ENCODE measurements around the gene SGMS1.
A peak's percentile ranks its signal among the peaks of the same experiment; 100 is the strongest.
"Not testable (repeated sequence)": the region's sequence is repeated elsewhere in the genome, so short reads cannot be mapped to it uniquely, and the experiment has no call there.

Gene SGMS1

GRCh38 chr10:50623663-50624412 is at the start of gene SGMS1:
TSS of gene SGMS1 (minus strand) at chr10:50623956. CDS start at chr10:50344114, 279,842 bp downstream.
- peak; percentile 75 for DNase-seq (ENCODE audit: low read depth)

DNA sequence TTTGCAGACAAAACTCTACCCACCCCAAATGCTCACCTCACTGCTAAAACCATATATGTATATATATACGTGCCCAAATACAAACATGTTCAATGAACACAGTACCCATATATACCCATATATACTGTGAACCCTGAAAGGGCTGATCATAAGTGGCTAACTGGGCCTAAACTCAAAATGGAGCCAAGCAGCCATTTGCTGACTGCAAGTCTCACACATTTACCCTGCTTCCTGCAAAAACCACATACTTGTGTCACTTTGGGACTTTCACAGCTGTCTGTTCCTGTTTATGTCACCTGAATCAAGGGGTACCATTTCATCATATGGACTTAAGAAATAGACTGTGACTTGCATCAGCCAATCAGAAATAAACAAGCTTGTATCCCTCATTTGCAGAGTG is 48.4 kb upstream of the SGMS1 start:
- not testable (repeated sequence) for DNase-seq (ENCODE audit: low read depth)

- not testable (repeated sequence) for DNase-seq (ENCODE audit: low read depth)
These were observed 47.9 kb upstream of the SGMS1 start for GRCh38 chr10:50671645-50672044.

- not testable (repeated sequence) for DNase-seq (ENCODE audit: low read depth)
These were observed 46.2 kb upstream of the SGMS1 start for GRCh38 chr10:50669957-50670356.

- not testable (repeated sequence) for DNase-seq (ENCODE audit: low read depth)
These were observed 43.6 kb upstream of the SGMS1 start for GRCh38 chr10:50667353-50667752.

DNA sequence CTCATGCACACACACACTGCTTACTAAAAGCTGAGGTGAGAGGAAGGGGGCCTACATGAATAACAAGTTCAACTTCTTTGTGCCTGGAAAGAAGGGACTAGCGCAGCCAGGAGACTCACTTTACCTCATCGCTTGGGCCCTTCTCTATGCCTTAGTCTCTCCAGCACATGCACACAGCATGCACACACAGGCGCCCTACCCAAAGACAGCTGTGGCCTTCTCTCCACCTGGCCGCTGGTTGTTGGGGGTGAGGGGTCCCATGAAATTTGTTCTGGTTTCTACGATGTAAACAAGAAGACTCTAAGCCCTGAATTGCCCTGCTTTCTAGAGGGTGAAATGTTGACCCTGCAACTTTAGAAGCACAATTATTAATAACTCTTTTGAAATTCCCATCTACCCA is 38.7 kb upstream of the SGMS1 start:
- DNase-seq (ENCODE audit: low read depth): not testable (repeated sequence)

DNA sequence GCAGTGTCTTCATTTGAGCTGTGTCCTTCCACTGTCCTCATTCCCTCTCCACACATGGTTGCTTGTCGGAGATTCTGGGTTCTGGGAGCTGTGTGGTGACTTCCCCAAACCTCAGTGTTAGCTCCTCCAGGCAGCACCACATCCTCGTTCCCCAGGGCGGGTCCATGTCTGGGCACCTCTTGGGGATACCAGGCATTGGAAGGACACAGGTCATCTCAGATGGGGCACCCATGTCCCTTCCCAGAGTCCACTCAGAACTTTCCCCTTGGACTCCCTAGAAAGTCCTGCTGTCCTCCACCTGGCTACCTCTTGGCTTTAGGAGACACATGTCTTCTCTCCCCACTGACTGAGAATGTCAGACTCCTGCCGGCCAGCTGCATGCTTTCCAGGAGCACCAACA is 37.8 kb upstream of the SGMS1 start:
- DNase-seq (ENCODE audit: low read depth): not testable (repeated sequence)

DNA sequence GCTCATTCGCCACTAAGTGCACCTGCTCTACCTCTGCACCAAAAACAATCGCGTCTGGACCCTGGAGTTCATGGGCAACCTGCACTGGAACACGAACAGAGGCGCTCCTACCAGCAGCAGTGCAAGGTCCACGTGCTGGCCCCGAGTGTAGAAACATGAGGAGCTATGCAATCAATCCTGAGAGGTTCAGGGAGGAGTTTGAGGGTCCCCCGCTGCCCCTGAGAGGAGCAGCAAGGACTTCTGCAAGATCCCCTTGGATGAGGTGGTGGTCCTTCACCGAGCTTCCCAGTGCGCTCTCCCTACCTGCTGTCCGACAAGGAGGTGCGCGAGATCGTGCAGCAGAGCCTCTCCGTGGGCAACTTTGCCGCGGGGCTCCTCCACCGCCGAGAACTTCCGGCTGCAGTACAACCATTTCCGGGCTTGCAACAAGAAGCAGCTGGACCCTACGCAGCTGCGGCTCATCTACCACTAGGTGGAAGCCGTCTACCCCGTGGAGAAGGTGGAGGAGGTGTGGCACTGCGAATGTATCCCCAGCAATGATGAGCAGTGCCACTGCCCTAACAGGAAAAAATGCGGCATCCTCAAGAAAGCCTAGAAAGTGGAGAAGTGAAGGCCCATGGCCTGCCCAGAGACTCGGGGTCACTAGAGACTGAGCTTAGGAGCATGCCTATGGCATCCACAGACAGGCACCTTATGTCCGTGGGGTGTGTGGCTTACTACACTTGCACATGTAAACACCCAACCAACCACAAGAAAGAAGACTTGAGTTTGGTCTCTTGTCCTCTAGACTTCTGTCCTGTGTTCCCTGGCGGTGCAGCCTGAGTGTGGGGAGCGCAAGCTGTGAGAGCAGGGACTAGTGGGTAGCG is 36.3 kb upstream of the SGMS1 start:
- DNase-seq (ENCODE audit: low read depth): peak; percentile 24

GRCh38 chr10:50659016-50659864 is 35.5 kb upstream of the SGMS1 start:
- not testable (repeated sequence) for DNase-seq (ENCODE audit: low read depth)

GRCh38 chr10:50658165-50658564 is 34.4 kb upstream of the SGMS1 start:
- DNase-seq (ENCODE audit: low read depth): no peak

GRCh38 chr10:50653758-50654157 is 30.0 kb upstream of the SGMS1 start:
- no peak for DNase-seq (ENCODE audit: low read depth)

DNA sequence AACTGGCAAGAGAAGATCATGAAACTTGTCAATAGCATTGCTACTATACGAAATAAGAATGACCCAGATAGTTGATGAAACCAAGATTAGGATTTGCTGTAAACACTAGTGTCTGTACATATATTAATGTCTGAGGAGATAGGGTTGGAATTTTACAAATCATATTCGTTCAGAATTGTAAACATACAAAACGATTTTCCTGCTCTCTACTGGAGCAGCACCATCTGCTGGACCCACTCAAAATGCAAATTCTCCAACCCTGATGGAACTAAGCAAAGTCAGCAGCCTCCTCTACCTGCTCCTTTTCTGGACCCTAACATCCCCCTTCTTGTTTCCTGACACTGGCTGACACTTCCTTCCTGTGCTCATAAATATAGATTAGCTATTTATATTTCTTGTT is 29.4 kb upstream of the SGMS1 start:
- no peak for DNase-seq (ENCODE audit: low read depth)

DNA sequence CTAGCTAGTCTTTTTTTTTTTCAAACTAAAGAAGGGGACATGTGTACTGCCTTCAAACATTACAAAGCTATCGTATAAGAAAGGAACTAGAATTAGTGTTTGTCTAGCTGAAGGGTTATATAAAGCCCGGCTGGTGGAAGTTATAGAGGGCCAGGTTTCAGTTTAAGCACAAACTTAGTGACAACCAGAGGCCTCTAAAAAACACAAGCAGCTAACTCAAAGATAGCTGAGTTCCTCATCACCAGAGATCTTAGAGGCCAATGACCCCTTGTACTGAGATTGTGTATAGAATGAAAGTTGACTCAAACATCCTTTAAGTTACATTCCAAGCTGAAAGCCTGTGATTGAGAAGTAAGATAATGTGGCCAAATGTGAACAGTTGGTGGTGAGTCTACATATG is 28.1 kb upstream of the SGMS1 start:
- DNase-seq (ENCODE audit: low read depth): no peak

GRCh38 chr10:50650481-50650880 is 26.7 kb upstream of the SGMS1 start:
- no peak for DNase-seq (ENCODE audit: low read depth)

DNA sequence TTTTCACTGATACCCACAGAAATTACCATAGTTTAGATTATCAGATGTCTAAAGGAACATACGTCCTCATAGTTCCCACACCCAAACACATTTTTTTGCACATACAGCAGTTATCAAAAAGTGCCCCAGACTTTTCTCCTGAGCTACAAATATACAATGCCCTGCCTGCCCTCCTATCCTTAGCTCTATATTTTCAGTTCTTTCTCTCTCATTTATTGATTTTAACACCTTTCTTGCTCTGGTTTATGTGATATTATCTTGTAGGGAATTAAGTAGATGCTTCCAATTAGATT is 25.1 kb upstream of the SGMS1 start:
- DNase-seq (ENCODE audit: low read depth): no peak

GRCh38 chr10:50648089-50648934 is 24.6 kb upstream of the SGMS1 start:
- DNase-seq (ENCODE audit: low read depth): no peak

GRCh38 chr10:50647350-50647749 is 23.6 kb upstream of the SGMS1 start:
- not testable (repeated sequence) for DNase-seq (ENCODE audit: low read depth)

GRCh38 chr10:50645236-50645635 is 21.5 kb upstream of the SGMS1 start:
- no peak for DNase-seq (ENCODE audit: low read depth)

DNA sequence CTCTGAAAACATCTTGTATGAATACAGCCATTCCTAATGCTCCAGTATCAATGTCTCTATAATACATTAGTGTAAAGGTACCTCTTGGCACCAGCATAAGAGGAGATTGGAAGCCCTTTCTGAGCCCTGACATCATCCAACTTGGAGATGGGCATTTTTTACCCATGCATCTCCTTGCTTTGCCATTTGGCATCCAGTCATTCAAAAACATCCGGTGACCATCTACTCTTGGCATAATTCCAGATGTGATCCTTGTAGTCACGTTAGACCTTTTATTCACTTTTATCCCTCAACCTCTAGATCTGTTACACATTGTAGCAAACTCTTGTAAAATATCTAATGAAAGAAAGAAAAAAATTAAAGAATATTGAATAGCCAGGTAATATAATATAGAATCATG is 17.9 kb upstream of the SGMS1 start:
- DNase-seq (ENCODE audit: low read depth): no peak

DNA sequence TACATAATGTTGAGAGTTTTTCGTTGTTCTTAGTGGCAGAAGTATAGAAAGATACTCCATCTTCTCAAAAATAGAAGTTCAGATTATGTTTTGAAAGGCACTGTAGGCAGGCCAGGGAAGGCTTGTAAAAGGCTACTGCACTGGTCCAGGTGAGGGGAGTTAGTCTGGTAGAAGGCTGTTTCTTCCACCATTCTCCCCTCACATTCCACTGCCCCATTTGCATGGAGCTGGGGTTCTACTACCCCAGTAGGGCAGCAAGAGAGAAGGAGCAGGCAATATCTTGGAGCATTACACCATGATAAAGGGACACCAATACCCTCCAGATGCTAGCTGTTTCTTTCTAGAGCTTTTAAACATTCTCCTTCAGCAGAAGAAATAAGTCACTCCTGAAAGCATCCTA is 16.5 kb upstream of the SGMS1 start:
- no peak for DNase-seq (ENCODE audit: low read depth)

Data from activated T-helper 9 cell treated with anti-CD3 and anti-CD28 coated beads, Interleukin-2, amount 50 U/mL, for 16 hours (primary cell).